Brain microvascular endothelial cell (primary cell): ENCODE measurements around the gene SPTBN4.
A peak's percentile ranks its signal among the peaks of the same experiment; 100 is the strongest.
"Not testable (repeated sequence)": the region's sequence is repeated elsewhere in the genome, so short reads cannot be mapped to it uniquely, and the experiment has no call there.

Experiments
- DNase-seq: peaks from one replicate; pipeline ENCODE4 v3.0.0-alpha.2; 2020
- H3K27ac ChIP-seq: fragments of 250-450 bp; sonication (Bioruptor Pico); 2 replicates; pipeline ENCODE4 v1.5.1; 2020; ENCODE audit warnings: mild to moderate bottlenecking, moderate library complexity
- H3K27me3 ChIP-seq: fragments of 250-450 bp; sonication (Bioruptor Pico); replicated peaks from 2 replicates; pipeline ENCODE4 v1.5.1; 2020; ENCODE audit warnings: mild to moderate bottlenecking
- H3K36me3 ChIP-seq: fragments of 250-450 bp; sonication (Bioruptor Pico); replicated peaks from 2 replicates; pipeline ENCODE4 v1.5.1; 2020; ENCODE audit warnings: mild to moderate bottlenecking
- H3K4me3 ChIP-seq: 2 replicates; pipeline ENCODE4 v1.5.1; 2011; ENCODE audit warnings: low read depth, mild to moderate bottlenecking, control low read depth, low read length, moderate library complexity
- in situ Hi-C: cut with HindIII; loops from 2 replicates; pipeline ENCODE4 v1.10.0; 2017; ENCODE audit warnings: low sequenced_read_pairs, low pct_ligation_motif_present
- TF ChIP-seq, protein P1 (sequence below): IDR thresholded peaks from 2 replicates; pipeline ENCODE4 v1.5.1; 2011; ENCODE audit warnings: low read depth, mild to moderate bottlenecking, moderate library complexity, low read length, control low read depth, inconsistent platforms; ENCODE audit errors: missing control alignments

The SPTBN4 gene

DNA sequence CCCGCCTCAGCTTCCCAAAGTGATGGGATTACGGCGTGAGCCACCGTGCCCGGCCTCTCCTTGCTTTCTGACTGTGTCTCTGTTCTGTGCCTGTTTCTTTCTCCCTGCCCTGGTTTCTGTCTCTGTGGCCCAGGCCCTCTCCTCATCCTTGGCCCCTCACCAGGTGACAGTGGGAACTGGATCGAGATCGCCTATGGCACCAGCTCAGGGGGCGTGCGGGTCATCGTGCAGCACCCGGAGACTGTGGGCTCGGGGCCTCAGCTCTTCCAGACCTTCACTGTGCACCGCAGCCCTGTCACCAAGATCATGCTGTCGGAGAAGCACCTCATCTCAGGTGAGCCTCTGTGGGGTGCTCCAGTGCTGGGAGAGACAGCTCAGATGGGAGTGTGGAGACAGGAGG, 119.8 kb downstream of the SPTBN4 start:
- TF ChIP-seq, protein P1, sequence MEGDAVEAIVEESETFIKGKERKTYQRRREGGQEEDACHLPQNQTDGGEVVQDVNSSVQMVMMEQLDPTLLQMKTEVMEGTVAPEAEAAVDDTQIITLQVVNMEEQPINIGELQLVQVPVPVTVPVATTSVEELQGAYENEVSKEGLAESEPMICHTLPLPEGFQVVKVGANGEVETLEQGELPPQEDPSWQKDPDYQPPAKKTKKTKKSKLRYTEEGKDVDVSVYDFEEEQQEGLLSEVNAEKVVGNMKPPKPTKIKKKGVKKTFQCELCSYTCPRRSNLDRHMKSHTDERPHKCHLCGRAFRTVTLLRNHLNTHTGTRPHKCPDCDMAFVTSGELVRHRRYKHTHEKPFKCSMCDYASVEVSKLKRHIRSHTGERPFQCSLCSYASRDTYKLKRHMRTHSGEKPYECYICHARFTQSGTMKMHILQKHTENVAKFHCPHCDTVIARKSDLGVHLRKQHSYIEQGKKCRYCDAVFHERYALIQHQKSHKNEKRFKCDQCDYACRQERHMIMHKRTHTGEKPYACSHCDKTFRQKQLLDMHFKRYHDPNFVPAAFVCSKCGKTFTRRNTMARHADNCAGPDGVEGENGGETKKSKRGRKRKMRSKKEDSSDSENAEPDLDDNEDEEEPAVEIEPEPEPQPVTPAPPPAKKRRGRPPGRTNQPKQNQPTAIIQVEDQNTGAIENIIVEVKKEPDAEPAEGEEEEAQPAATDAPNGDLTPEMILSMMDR: no peak
- in situ Hi-C loops: no loop called here
- Histone ChIP-seq H3K27me3 (no peaks in the 10 kb centered on the region), H3K36me3 (peaks cover 7% of the 10 kb centered on the region), H3K4me3 (no peak overlapping the region), H3K27ac (no peak overlapping the region)
- DNase-seq: no peak

GRCh38 chr19:40588110-40588854, 121.5 kb downstream of the SPTBN4 start:
- TF ChIP-seq, protein P1: no peak
- Histone ChIP-seq H3K27ac (no peak overlapping the region), H3K4me3 (no peak overlapping the region), H3K27me3 (no peaks in the 10 kb centered on the region), H3K36me3 (peaks cover 7% of the 10 kb centered on the region)
- DNase-seq: peak; percentile 32
- in situ Hi-C loops: no loop called here

DNA sequence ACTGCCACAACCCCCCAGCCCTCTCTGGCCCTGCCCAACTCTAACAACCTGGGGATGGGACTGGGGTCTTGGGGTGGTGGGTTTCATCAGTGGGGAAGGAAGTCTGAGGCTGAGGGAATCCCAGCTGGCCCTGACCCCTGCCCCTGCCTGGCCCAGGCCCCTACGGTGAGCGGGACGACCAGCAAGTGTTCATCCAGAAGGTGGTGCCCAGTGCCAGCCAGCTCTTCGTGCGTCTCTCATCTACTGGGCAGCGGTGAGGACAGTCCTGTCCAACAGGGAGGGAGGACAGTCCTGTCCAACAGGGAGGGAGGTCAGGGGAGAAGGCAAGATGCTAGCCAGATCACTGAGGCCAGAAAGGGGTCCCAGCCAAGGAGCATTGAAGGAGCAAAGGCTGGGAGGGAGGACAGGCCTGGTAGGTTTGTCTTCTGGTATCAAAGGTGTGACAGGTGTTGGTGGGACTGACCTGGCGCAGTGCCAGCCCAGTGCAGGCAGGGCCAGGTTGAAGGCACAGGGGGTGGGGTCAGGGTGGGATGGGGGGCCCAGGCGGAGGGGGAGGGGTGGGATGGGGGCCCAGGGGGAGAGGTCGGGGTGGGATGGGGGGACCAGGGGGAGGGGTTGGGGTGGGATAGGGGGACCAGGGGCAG, 122.2 kb downstream of the SPTBN4 start:
- DNase-seq: no peak
- Histone ChIP-seq H3K4me3 (no peak overlapping the region), H3K27ac (no peak overlapping the region), H3K36me3 (peaks cover 7% of the 10 kb centered on the region), H3K27me3 (no peaks in the 10 kb centered on the region)
- in situ Hi-C loops: no loop called here
- TF ChIP-seq, protein P1: no peak

GRCh38 chr19:40589591-40590429, 123.0 kb downstream of the SPTBN4 start:
- H3K27me3 ChIP-seq: no peaks in the 10 kb centered on the region
- TF ChIP-seq, protein P1: no peak
- DNase-seq: no peak
- no peak overlapping the region for H3K4me3 ChIP-seq
- in situ Hi-C loops: loop anchor here (10.0 kb wide), 1 partner anchor 55 kb away; no protein-coding TSS in a partner anchor
- H3K36me3 ChIP-seq: peaks cover 5% of the 10 kb centered on the region
- H3K27ac ChIP-seq: no peak overlapping the region

- H3K36me3 ChIP-seq: peaks cover 5% of the 10 kb centered on the region
Measured at GRCh38 chr19:40590464-40591265, 123.9 kb downstream of the SPTBN4 start.

DNA sequence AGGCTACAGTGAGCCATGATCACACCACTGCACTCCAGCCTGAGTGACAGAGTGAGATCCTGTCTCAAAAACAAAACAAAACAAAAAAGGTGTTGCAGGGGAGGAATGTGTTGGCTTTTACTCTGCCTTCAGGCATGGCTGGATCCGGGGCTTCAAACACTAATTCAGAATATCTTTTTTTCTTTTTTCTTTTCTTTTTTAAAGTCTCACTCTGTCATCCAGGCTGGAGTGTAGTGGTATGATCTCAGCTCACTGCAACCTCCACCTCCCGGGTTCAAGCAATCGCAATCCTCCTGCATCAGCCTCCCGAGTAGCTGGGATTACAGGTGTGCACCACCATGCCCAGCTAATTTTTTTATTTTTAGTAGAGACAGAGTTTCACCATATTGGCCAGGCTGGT, 124.9 kb downstream of the SPTBN4 start:
- not testable (repeated sequence) for H3K4me3 ChIP-seq

More at GRCh38 chr19:40590464-40591265, 123.9 kb downstream of the SPTBN4 start:
- Histone ChIP-seq H3K27me3 (no peaks in the 10 kb centered on the region), H3K4me3 (no peak overlapping the region), H3K27ac (no peak overlapping the region)
- TF ChIP-seq, protein P1: no peak
- in situ Hi-C loops: loop anchor here (10.0 kb wide), 1 partner anchor 56 kb away; no protein-coding TSS in a partner anchor
- DNase-seq: no peak

More for the DNA sequence above, 124.9 kb downstream of the SPTBN4 start:
- in situ Hi-C loops: loop anchor here (10.0 kb wide), 1 partner anchor 57 kb away; no protein-coding TSS in a partner anchor
- not testable (repeated sequence) for H3K27me3 ChIP-seq, DNase-seq, H3K27ac ChIP-seq, H3K36me3 ChIP-seq
